ENCODE results near the gene TENT4B.
"Not testable (repeated sequence)": the region's sequence is repeated elsewhere in the genome, so short reads cannot be mapped to it uniquely, and the experiment has no call there.

TENT4B gene

GRCh38 chr16:50238868-50239301, 85.8 kb downstream of the TENT4B start:
- DNase-seq: no peak

- not testable (repeated sequence) for DNase-seq
Observed at GRCh38 chr16:50243024-50243423, 89.9 kb downstream of the TENT4B start.

DNA sequence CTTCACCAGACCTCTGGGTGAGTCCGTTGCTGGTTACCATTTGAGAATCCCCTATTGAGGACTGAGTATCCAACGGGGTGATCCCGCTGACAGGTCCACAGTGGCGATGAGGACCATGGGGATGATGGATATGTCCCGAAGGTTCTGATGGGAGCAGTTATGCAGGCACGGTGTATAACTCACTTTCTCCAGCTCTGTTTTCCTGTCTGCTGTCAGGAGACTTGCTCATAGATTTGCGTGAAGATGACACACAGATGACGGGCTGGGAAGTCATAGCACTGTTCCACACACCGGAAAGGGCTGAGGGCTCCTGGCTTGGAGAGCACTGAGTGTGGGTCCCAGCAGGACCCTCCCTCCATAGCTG, 91.0 kb downstream of the TENT4B start:
- no peak for DNase-seq

DNA sequence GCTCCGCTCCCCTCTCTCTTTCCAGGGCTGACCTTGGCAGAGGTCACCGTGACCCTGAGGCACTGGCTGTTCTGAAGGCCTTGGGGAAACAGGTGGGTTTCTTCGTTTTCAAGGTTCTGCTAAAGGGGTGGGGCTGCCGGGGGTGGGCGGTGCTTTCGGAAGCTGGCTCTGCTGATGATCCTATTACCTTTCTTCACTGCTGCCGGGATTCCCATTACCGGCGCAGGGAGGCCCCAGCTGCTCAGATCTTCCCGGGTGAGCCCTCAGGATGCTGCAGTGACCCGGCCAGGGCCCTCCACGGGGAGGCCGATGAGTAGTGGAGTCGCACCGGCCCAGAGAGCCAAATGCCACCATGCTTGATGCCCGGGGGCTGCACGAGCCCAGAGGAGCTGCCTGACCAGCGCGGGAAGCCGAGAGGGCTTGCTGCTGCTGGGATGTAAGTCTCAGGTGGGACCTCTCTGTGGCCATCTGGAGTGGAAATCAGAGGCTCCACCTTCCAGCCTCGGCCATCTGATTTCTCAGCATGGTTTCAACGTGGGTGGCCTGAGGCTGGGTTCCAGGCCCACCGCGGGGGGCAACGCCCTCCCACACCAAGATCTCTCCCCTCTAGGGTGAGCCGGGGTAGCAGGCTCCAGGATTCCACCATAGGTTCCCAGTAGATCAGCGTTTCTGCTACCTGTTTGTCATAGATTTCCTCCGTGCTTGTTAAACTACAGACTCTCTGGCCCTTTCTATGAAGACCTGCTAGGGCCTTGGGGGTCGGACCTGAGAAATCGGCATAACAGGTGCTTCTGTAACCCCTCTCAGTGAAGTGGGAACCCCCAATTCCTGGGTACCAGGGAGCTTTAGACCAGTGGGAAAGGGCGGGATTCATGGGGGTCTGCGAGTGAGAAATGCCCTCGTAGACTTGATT, 91.7 kb downstream of the TENT4B start:
- DNase-seq: no peak

- peak in 1 of 2 experiments; percentile 16 for DNase-seq
Observed at GRCh38 chr16:50245417-50246298, 92.6 kb downstream of the TENT4B start.

- DNase-seq: no peak
Observed at GRCh38 chr16:50246299-50247122, 93.4 kb downstream of the TENT4B start.

DNA sequence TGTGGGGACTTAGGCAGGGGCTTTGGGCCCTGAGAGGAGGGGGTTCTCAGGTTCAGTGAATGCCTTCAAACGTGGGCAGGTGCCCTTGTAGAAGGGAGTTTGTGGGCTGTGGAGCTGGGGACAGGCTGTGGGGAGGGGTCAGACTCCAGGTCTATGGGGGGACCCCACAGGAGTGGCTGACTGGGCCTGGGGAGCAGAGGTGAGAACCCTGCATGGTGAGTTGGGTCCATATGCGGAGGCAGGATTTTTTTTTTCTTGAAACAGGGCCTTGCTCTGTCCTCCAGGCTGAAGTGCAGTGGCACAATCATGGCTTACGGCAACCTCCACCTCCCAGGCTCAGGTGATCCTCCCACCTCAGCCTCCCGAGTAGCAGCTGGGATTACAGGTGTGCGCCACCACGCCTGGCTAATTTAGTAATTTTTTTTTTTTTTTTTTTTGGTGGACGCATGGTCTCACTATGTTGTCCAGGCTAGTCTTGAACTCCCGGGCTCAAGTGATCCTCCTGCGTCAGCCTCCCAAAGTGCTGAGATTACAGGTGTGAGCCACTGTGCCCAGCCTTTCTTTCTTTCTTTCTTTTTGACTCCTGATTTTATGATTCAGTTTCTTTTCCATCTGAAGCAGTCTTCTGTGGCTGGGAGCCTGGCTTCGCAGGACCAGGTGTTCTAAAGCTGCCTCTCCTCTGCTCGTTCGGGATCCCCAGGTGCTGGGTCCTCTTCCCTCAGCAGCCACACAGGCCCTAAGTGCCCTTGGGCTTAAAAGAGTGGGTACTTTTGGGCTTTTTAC, 94.2 kb downstream of the TENT4B start:
- DNase-seq: no peak

DNA sequence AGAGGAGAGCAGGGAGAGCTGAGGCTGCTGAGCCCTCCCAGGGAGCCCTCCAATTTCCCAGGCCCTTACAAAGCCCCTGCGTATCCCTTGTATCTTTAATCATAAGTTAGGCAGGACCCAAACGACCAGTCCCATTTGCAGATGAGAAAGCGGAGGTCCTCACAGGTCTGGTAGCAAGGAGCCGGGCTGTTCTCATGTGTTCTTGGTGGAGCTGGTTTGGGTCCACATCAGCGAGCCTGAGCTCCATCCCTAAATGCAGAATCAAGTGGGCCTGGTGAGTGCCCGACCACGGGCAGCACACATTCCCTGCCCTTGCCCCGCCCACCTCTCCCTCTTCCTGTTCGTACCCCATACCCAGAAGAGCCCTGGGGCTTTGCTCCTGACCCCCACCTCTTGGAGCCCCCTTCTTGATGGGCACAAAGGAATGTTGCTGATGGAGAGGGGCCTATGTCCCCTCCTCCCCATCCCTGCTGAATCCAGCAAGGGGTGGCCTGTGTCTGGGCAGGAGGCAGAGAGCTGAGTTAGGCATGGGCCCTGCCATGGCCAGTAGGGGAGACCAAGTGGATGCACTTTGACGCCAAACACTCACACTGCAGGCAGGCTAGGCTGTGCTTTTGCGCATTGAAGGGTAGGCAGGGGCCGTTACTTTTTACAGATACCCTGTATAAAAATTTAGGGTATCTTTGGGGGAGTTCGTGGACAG, 95.0 kb downstream of the TENT4B start:
- DNase-seq: no peak

DNA sequence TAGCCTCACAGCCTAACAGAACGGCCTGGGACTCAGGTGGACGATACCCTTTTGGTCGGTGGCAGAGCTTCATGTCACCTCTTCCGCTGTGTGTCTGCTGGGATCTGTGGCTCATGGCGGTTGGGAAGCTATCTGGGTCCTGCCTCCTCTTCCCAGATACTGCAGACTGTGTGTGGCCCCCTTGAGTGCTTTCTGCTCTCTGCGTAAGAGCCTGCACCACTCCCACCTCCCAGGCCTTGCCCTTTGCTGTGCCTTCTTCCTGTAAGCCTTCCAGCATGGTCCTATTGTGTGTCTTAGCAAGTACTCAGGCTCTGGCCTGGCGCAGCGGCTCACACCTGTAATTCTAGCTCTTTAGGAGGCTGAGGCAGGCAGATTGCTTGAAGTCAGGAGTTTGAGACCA, 95.7 kb downstream of the TENT4B start:
- no peak for DNase-seq

DNA sequence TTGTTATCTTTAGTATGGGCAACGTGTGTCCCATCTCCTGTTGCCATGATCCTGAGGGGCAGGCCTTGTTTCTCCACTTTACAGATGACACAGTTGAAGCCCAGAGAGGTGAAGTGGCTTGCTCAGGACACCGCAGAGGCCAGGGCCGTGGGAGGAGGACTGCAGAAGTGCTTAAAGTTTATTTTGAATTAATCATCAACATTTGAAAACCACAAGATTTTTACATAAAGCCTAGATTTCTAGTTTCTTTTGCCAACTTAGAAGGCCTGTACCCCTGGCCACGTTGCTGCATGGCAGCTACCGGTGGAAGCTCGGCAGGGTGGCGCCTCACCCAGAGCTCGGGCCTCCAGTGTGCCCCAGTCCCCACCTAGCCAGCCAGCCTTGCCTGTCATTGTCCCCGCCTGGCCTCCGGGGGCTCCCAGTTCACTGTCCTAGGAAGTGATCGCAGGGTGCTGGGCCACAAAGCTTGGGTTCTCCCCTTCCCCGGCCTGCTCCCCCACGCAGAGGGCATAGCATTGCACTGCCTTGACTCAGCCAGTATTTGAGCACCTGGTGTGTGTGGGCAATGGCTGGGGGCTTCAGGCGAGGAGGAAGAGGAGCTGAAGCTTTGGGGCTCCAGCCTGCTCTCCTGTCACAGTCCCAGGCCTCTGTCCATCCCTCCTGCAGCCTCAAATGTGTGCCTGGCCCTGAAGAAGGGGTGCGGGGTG, 98.4 kb downstream of the TENT4B start:
- no peak for DNase-seq

- no peak for DNase-seq
Observed at GRCh38 chr16:50252082-50252611, 99.0 kb downstream of the TENT4B start.

DNA sequence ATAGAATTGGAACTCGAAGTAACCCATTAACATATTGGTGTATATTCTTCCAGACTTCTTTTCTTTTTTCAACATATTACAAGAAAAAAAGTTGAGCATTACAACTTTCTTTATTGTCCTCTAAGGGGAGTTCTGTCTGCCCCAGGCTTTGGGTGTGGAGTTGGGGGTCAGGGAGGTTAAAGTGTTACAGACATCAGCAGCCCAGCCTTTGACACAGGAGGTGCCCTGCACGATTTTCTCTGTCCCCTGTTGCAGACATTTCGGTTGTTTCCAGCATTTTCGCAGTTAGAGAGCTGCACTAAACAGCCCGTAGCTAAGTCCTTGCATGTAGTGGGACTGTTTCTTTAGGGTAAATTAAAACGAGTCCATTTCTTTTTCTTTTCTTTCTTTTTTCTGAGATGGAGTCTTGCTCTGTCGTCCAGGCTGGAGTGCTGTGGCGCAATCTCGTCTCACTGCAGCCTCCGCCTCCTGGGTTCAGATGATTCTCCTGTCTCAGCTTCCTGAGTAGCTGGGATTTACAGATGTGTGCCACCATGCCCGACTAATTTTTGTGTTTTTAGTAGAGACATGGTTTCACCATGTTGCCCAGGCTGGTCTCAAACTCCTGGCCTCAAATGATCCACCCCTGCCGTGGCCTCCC, 99.9 kb downstream of the TENT4B start:
- no peak for DNase-seq

DNA sequence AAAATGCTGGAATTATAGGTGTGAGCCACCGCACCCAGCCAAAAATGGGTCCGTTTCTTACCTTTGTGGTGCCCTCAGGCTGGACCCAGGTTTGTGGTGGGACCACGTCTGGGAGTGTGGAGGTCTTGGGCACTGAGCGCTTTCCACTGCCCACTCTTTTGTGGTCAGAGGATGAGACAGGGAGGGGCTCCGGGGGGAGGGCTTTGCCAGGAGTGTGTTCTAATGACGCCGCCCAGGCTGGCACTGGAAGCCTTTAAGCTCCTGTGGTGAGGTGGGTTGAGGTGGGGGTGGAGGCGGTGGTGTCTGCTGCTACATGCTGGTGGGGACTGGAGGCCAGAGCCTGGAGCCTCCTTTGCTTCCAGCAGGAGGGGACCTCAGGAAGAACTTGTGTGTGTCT, 100.4 kb downstream of the TENT4B start:
- no peak for DNase-seq

- no peak for DNase-seq
Observed at GRCh38 chr16:50254072-50254471, 101.0 kb downstream of the TENT4B start.

- no peak for DNase-seq
Observed at GRCh38 chr16:50255538-50255937, 102.4 kb downstream of the TENT4B start.

- no peak for DNase-seq
Observed at GRCh38 chr16:50256604-50257003, 103.5 kb downstream of the TENT4B start.

- DNase-seq: no peak
Observed at GRCh38 chr16:50257876-50258275, 104.8 kb downstream of the TENT4B start.

GRCh38 chr16:50259334-50260205, 106.5 kb downstream of the TENT4B start:
- DNase-seq: no peak

Data from NCI-H1930 (cell line).